SK-N-SH (cell line): ENCODE data around the gene DERL2.

Experiments used
- EZH2phosphoT487 ChIP-seq: fragments of 200-600 bp; sonication (generic); IDR thresholded peaks from 2 replicates; pipeline ENCODE4 v1.6.1; 2017; ENCODE audit warnings: low read depth, mixed run types, mild to moderate bottlenecking, antibody characterized with exemption, moderate library complexity, borderline replicate concordance
- TF ChIP-seq, protein P1 (sequence below): fragments of 200-600 bp; sonication (generic); IDR thresholded peaks from 2 replicates; pipeline ENCODE4 v1.6.1; 2017; ENCODE audit warnings: antibody characterized with exemption, mild to moderate bottlenecking, moderate library complexity
- TF ChIP-seq, protein P2 (sequence below): IDR thresholded peaks from 2 replicates; pipeline ENCODE4; 2012

DNA sequence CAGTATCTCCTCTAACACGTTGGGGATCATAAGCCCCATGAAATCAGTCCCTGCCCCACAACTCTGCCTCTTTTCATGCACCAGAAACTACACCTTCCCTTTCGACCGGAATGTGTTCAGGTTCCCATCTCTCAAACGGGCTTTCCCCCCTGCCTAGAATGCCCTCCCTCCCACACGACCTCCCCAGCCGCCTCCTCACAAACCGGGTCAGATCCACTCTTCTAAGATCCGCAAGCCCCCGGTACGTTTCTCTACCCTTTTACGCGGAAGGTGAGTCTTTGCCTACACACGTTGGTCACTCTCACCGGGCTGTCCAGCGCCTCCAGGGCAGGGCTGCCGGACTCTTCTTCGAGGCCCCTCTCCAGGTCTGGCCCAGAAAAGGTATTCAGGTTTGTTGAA lies 17.9 kb downstream of the DERL2 start:
- TF ChIP-seq, protein P1, sequence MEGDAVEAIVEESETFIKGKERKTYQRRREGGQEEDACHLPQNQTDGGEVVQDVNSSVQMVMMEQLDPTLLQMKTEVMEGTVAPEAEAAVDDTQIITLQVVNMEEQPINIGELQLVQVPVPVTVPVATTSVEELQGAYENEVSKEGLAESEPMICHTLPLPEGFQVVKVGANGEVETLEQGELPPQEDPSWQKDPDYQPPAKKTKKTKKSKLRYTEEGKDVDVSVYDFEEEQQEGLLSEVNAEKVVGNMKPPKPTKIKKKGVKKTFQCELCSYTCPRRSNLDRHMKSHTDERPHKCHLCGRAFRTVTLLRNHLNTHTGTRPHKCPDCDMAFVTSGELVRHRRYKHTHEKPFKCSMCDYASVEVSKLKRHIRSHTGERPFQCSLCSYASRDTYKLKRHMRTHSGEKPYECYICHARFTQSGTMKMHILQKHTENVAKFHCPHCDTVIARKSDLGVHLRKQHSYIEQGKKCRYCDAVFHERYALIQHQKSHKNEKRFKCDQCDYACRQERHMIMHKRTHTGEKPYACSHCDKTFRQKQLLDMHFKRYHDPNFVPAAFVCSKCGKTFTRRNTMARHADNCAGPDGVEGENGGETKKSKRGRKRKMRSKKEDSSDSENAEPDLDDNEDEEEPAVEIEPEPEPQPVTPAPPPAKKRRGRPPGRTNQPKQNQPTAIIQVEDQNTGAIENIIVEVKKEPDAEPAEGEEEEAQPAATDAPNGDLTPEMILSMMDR, result no peak
- TF ChIP-seq EZH2phosphoT487, result no peak
- TF ChIP-seq, protein P2, sequence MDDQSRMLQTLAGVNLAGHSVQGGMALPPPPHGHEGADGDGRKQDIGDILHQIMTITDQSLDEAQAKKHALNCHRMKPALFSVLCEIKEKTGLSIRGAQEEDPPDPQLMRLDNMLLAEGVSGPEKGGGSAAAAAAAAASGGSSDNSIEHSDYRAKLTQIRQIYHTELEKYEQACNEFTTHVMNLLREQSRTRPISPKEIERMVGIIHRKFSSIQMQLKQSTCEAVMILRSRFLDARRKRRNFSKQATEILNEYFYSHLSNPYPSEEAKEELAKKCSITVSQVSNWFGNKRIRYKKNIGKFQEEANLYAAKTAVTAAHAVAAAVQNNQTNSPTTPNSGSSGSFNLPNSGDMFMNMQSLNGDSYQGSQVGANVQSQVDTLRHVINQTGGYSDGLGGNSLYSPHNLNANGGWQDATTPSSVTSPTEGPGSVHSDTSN, result no peak
